Testis (tissue), 3 donors: Measurements from ENCODE around the gene TNFRSF13B. TPM values are rescaled to one million over a fixed set of nuclear protein-coding genes. Genes with fewer than 3 reads are reported as not detected.

ENCODE experiments used
- DNase-seq: peaks from one replicate; pipeline ENCODE4 v3.0.0-alpha.2; 2019
- H3K27ac ChIP-seq, 2 donors: fragments of 200-600 bp; sonication (generic); one replicate each; pipeline ENCODE4 v1.5.1; 2019
- H3K27me3 ChIP-seq: fragments of 200-600 bp; sonication (generic); one replicate; pipeline ENCODE4 v1.5.1; 2019
- H3K36me3 ChIP-seq: fragments of 200-600 bp; sonication (generic); one replicate; pipeline ENCODE4 v1.5.1; 2017; ENCODE audit warnings: low read depth; ENCODE audit errors: missing control alignments
- H3K4me1 ChIP-seq: fragments of 200-600 bp; sonication (generic); one replicate; pipeline ENCODE4 v1.5.1; 2019
- H3K4me3 ChIP-seq, 2 donors: fragments of 200-600 bp; sonication (generic); one replicate each; pipeline ENCODE4 v1.5.1; 2017 to 2019
- H3K9me3 ChIP-seq: fragments of 200-600 bp; sonication (generic); one replicate; pipeline ENCODE4 v1.5.1; 2017
- CTCF ChIP-seq, 3 experiments: fragments of 450-650 bp in 2 of 3; fragments of 200-600 bp in 1 of 3; sonication (generic) in 1 of 3; IDR thresholded peaks; one replicate each; pipeline ENCODE4 v1.5.1; 2016 to 2019; ENCODE audit warnings: antibody characterized with exemption in 3 of 3, mild to moderate bottlenecking in 2 of 3, moderate library complexity in 1 of 3
- POLR2A ChIP-seq: fragments of 450-650 bp; IDR thresholded peaks from one replicate; pipeline ENCODE4 v1.6.1; 2017; ENCODE audit warnings: antibody characterized with exemption, mild to moderate bottlenecking, moderate library complexity
- WGBS, 2 donors: methylation state at CpG; one replicate each; pipeline ENCODE4 v1.1.5; 2018; 5-methylcytosine and 5-hydroxymethylcytosine counted together
- intact Hi-C: fragments of 100-400 bp; cut with DNase I; formaldehyde crosslinking; loops from one replicate; pipeline ENCODE4 v1.15.1; 2023; ENCODE audit warnings: low total_unique reads
- polyA plus RNA-seq: library from polyadenylated mRNA; stranded (reverse); fragments of 350-450 nt; fragmentation: Illumina TruSeq; extraction: RNeasy Lipid Tissue Mini Kit (QIAGEN cat#74804); gene quantifications from one replicate; pipeline ENCODE4 v1.2.3, GENCODE V29; 2014; ENCODE audit warnings: low read depth, low replicate concordance; ENCODE audit not compliant: insufficient read depth
- total RNA-seq, 2 donors: library from RNA; depleted of rRNA; stranded (reverse); fragments of >200 nt; gene quantifications; one replicate each; pipeline ENCODE4 v1.2.3, GENCODE V29; 2016

TNFRSF13B gene
- total and polyA plus RNA-seq, 3 donors from 2014 or later = 0.59 TPM; not detected in 2

GRCh38 chr17:16987830-16988601 is 16.1 kb upstream of the TNFRSF13B start:
- no peak overlapping the region for H3K4me3 ChIP-seq
- intact Hi-C loops = no loop called here
- H3K36me3 ChIP-seq = no peaks in the 10 kb centered on the region
- no peak overlapping the region for H3K27ac ChIP-seq
- no peaks in the 10 kb centered on the region for H3K27me3 ChIP-seq
- no peaks in the 10 kb centered on the region for H3K9me3 ChIP-seq
- no peak for TF ChIP-seq CTCF (IDR thresholded peaks at IDR 0.05)
- TF ChIP-seq POLR2A = no peak
- H3K4me1 ChIP-seq = no peaks in the 10 kb centered on the region
- 57 to 70% methylated on average over 10 to 11 of the region's 11 CpGs for WGBS, 2 donors
- peak; percentile 51 for DNase-seq

- H3K4me1 ChIP-seq = no peaks in the 10 kb centered on the region
- intact Hi-C loops = no loop called here
- WGBS, 2 donors = 76% methylated on average over 10 of the region's 10 CpGs
- TF ChIP-seq POLR2A (no peak), CTCF (IDR thresholded peaks at IDR 0.05) (no peak)
- no peak overlapping the region for H3K4me3 ChIP-seq
- no peaks in the 10 kb centered on the region for H3K9me3 ChIP-seq
- no peak overlapping the region for H3K27ac ChIP-seq
- H3K36me3 ChIP-seq = no peaks in the 10 kb centered on the region
- DNase-seq = no peak
- no peaks in the 10 kb centered on the region for H3K27me3 ChIP-seq
Observed at GRCh38 chr17:16987066-16987829, 15.3 kb upstream of the TNFRSF13B start.

- Histone ChIP-seq H3K36me3 (no peaks in the 10 kb centered on the region), H3K27ac (no peak overlapping the region), H3K4me3 (no peak overlapping the region), H3K27me3 (no peaks in the 10 kb centered on the region), H3K9me3 (no peaks in the 10 kb centered on the region), H3K4me1 (no peaks in the 10 kb centered on the region)
- WGBS, 2 donors = 83% methylated on average over 1 of the region's 1 CpG; no CpG with 5 or more reads in 1 of the 2 donors
- intact Hi-C loops = no loop called here
- no peak for TF ChIP-seq CTCF (IDR thresholded peaks at IDR 0.05)
- TF ChIP-seq POLR2A = no peak
- DNase-seq = no peak
Observed at GRCh38 chr17:16986391-16986790, 14.5 kb upstream of the TNFRSF13B start.

GRCh38 chr17:16981928-16982327 is 10.0 kb upstream of the TNFRSF13B start:
- TF ChIP-seq CTCF (IDR thresholded peaks at IDR 0.05) (no peak), POLR2A (no peak)
- no peak overlapping the region for H3K4me3 ChIP-seq
- no peaks in the 10 kb centered on the region for H3K9me3 ChIP-seq
- no peaks in the 10 kb centered on the region for H3K36me3 ChIP-seq
- no peaks in the 10 kb centered on the region for H3K27me3 ChIP-seq
- 77 to 81% methylated on average over 5 of the region's 5 CpGs for WGBS, 2 donors
- intact Hi-C loops = no loop called here
- no peak overlapping the region for H3K27ac ChIP-seq
- H3K4me1 ChIP-seq = no peaks in the 10 kb centered on the region
- no peak for DNase-seq
